ENCODE data around the gene RPS8. TPM values are rescaled to one million over a fixed set of nuclear protein-coding genes. Genes with fewer than 3 reads are reported as not detected.
A peak's percentile ranks its signal among the peaks of the same experiment; 100 is the strongest.

RPS8 gene
- total and polyA plus RNA-seq, 2 of the 8 experiments (the other 6 are each of a cell fraction or from before 2014, with no cell fraction given) = 2,261 to 2,407 TPM

GRCh38 chr1:44798481-44799365 lies 23.4 kb downstream of the RPS8 start:
- Histone ChIP-seq H2AK5ac (ENCODE audit: low read depth, low read length) (no peak overlapping the region), H2BK12ac (ENCODE audit: low read depth, low read length) (peak overlapping the region; percentile 51; the same call in 1 of the 2 replicates), H3K23ac (ENCODE audit: insufficient read length) (no peak overlapping the region), H2BK120ac (replicated peaks; ENCODE audit: low read depth, low read length) (peak overlapping the region; percentile 23), H3K9me3 (ENCODE audit: insufficient read depth in 2 of 2, low read depth in 1 of 2, low read length in 1 of 2) (no peaks in the 10 kb centered on the region), H3K18ac (ENCODE audit: extremely low read depth, low read length) (0 out of 2 replicates have a peak overlapping the region, but pooled peaks have one; percentile 28), H4K5ac (ENCODE audit: insufficient read length, low read depth, low read length) (no peak overlapping the region), H3K27me3 (replicated peaks in 1 of 4; ENCODE audit: control insufficient read depth in 3 of 4, extremely low read depth in 1 of 4, insufficient read depth in 3 of 4, low read length in 3 of 4) (peaks cover 0 to 5% (median 0%) of the 10 kb centered on the region in 4 experiments; a peak in 2 of 7 replicates), H4K8ac (ENCODE audit: extremely low read depth, insufficient read depth, low read length) (peak overlapping the region; percentile 72), H3K36me3 (ENCODE audit: control insufficient read depth in 2 of 4, insufficient read depth in 4 of 4, low read length in 3 of 4) (peaks cover 0 to 11% (median 5%) of the 10 kb centered on the region in 4 experiments; a peak in 4 of 8 replicates), H3K4me3 (ENCODE audit: extremely low read depth in 1 of 4, insufficient read depth in 2 of 4, low read depth in 3 of 4, low read length in 4 of 4) (no peak overlapping the region), H3K27ac (ENCODE audit: low read depth, low read length) (no peak overlapping the region; the same call in 1 of the 2 replicates), H3K4ac (replicated peaks; ENCODE audit: insufficient read length, low read depth, low read length) (peak overlapping the region; percentile 83), H2BK15ac (ENCODE audit: low read length) (peak overlapping the region; percentile 82), H3K79me2 (ENCODE audit: control insufficient read depth in 1 of 2, insufficient read depth in 2 of 2, low read length in 2 of 2) (no peaks in the 10 kb centered on the region), H3K14ac (ENCODE audit: insufficient read length) (no peak overlapping the region), H3K4me1 (replicated peaks in 1 of 4; ENCODE audit: control insufficient read depth in 3 of 4, insufficient read depth in 4 of 4, low read length in 3 of 4) (peaks cover 0 to 5% (median 2%) of the 10 kb centered on the region in 4 experiments; a peak in 3 of 7 replicates), H3K4me2 (ENCODE audit: insufficient read depth in 1 of 2, low read depth in 2 of 2, low read length in 2 of 2) (no peak overlapping the region), H3K56ac (replicated peaks; ENCODE audit: insufficient read length, low read depth, low read length) (no peak overlapping the region), H3K79me1 (ENCODE audit: low read depth, low read length) (no peaks in the 10 kb centered on the region), H3K23me2 (ENCODE audit: low read depth, low read length) (peaks cover 7% of the 10 kb centered on the region; the same call in 1 of the 2 replicates), H4K91ac (replicated peaks; ENCODE audit: insufficient read length, low read length) (peak overlapping the region; percentile 29), H2AFZ (ENCODE audit: low read length) (no peak overlapping the region), H2BK5ac (ENCODE audit: low read depth, low read length) (no peak overlapping the region), H3K9ac (replicated peaks in 1 of 4; ENCODE audit: extremely low read depth in 1 of 4, low read depth in 3 of 4, low read length in 3 of 4) (no peak overlapping the region), H2BK20ac (ENCODE audit: low read length) (peak overlapping the region; percentile 4; the same call in 1 of the 2 replicates), H4K20me1 (replicated peaks in 1 of 2; ENCODE audit: control insufficient read depth in 1 of 2, insufficient read depth in 2 of 2, low read length in 2 of 2) (peaks cover 0 to 10% of the 10 kb centered on the region in 2 experiments)
- WGBS, 2 experiments (ENCODE audit: extremely low coverage in 1 of 2, insufficient coverage in 1 of 2, insufficient read length in 1 of 2, insufficient replicate concordance in 2 of 2, low coverage in 1 of 2, low lambda C conversion rate in 2 of 2, missing lambda C conversion rate in 1 of 2) = 91% methylated on average over 10 of the region's 10 CpGs; no CpG with 5 or more reads in 1 of the 2 experiments
- no peak for FAIRE-seq
- CTCF ChIA-PET (ENCODE audit: partially characterized antibody) = interaction anchor here (0.9 to 5.4 kb wide), 10 partner anchors 10 to 69 kb away, joined by 3 to 33 read pairs (median 5); partner anchors contain the start of genes BEST4 and BTBD19
- DNase-seq (ENCODE audit: low read depth in 1 of 2, low spot score in 2 of 2) = no peak
- POLR2A ChIA-PET (ENCODE audit: partially characterized antibody) = interaction anchor here (0.8 to 19.2 kb wide), 8 partner anchors 8 to 77 kb away, joined by 3 to 547 read pairs (median 6); partner anchors contain the start of genes BEST4, BTBD19, DYNLT4 and RNU5D-1
- TF ChIP-seq CREB1 (IDR thresholded peaks at IDR 0.05) (no peak), USF2 (IDR thresholded peaks at IDR 0.05; ENCODE audit: low read length) (no peak), PHF8 (conservative IDR thresholded peaks at IDR 0.05; ENCODE audit: low read depth, low read length) (no peak), CHD2 (IDR thresholded peaks at IDR 0.05; ENCODE audit: low read length) (no peak), SP1 (IDR thresholded peaks at IDR 0.05; ENCODE audit: low read depth, low read length) (no peak), SP2 (IDR thresholded peaks at IDR 0.05; ENCODE audit: low read length) (no peak), E2F6 (IDR thresholded peaks at IDR 0.05) (no peak), SIN3A (conservative IDR thresholded peaks at IDR 0.05 in 1 of 2, IDR thresholded peaks at IDR 0.05 in 1 of 2; ENCODE audit: low read depth in 1 of 2, low read length in 2 of 2) (no peak), HDAC6 (IDR thresholded peaks at IDR 0.05; ENCODE audit: low read depth, low read length) (no peak)
